Natural killer cell treated with Interleukin-12 subunit alpha and Interleukin-12 subunit beta and Interleukin-15 and Interleukin-18, amount 100 ng/mL, for 72 hours (primary cell): ENCODE measurements around the gene AHSG. TPM values are rescaled to one million over a fixed set of nuclear protein-coding genes. Genes with fewer than 3 reads are reported as not detected.

Experiments
- ATAC-seq, 2 donors: fragments of 150-1000 bp; cut with Tn5 transposase in 1 of 2; sonication (Bioruptor Pico), chemical (Tn5 transposase) in 1 of 2; 2 replicates each; pipeline ENCODE4 v1.10.0; 2021
- DNase-seq: peaks from one replicate; pipeline ENCODE4 v3.0.0; 2022; ENCODE audit warnings: low spot score
- H3K27ac Mint-ChIP-seq, 2 donors: 1 replicate in 1 of 2; 2 replicates in 1 of 2; pipeline ENCODE4 v1.8.0; 2022; ENCODE audit warnings: mixed read lengths in 2 of 2, mild to moderate bottlenecking in 1 of 2, moderate library complexity in 1 of 2
- H3K27me3 Mint-ChIP-seq, 2 donors: 1 replicate in 1 of 2; 2 replicates in 1 of 2; pipeline ENCODE4 v1.8.0; 2022; ENCODE audit warnings: mixed read lengths in 2 of 2
- H3K36me3 Mint-ChIP-seq: one replicate; pipeline ENCODE4 v1.8.0; 2022; ENCODE audit warnings: mixed read lengths
- H3K4me1 Mint-ChIP-seq, 2 donors: 1 replicate in 1 of 2; 2 replicates in 1 of 2; pipeline ENCODE4 v1.8.0; 2022; ENCODE audit warnings: low read depth in 2 of 2, mixed read lengths in 2 of 2, mild to moderate bottlenecking in 1 of 2
- H3K4me3 Mint-ChIP-seq: one replicate; pipeline ENCODE4 v1.8.0; 2022; ENCODE audit warnings: mixed read lengths
- H3K9me3 Mint-ChIP-seq: 2 replicates; pipeline ENCODE4 v1.8.0; 2022; ENCODE audit warnings: mixed read lengths
- total RNA-seq, 2 donors: library from RNA; stranded (reverse); gene quantifications; one replicate each; pipeline ENCODE4 v1.2.3, GENCODE V29; 2022

Gene AHSG
- total RNA-seq, 2 donors from 2014 or later, result not detected

- ATAC-seq (no peak), DNase-seq (no peak)
- no peaks in the 10 kb centered on the region for H3K9me3 Mint-ChIP-seq
- H3K27ac Mint-ChIP-seq, result no peak overlapping the region
- no peaks in the 10 kb centered on the region for H3K4me1 Mint-ChIP-seq
- H3K4me3 Mint-ChIP-seq, result no peak overlapping the region
- H3K36me3 Mint-ChIP-seq, result no peaks in the 10 kb centered on the region
- H3K27me3 Mint-ChIP-seq, result peaks cover 5 to 7% of the 10 kb centered on the region in 2 donors
Measured at GRCh38 chr3:186599142-186599784, 13.6 kb upstream of the AHSG start.

GRCh38 chr3:186599785-186600166 lies 13.1 kb upstream of the AHSG start:
- H3K4me3 Mint-ChIP-seq, result no peak overlapping the region
- no peaks in the 10 kb centered on the region for H3K4me1 Mint-ChIP-seq
- H3K27me3 Mint-ChIP-seq, result peaks cover 9% of the 10 kb centered on the region in 2 donors
- DNase-seq (no peak), ATAC-seq (no peak)
- H3K36me3 Mint-ChIP-seq, result no peaks in the 10 kb centered on the region
- no peaks in the 10 kb centered on the region for H3K9me3 Mint-ChIP-seq
- no peak overlapping the region for H3K27ac Mint-ChIP-seq

- H3K27me3 Mint-ChIP-seq, result peaks cover 9 to 12% of the 10 kb centered on the region in 2 donors
- H3K4me1 Mint-ChIP-seq, result no peaks in the 10 kb centered on the region
- ATAC-seq (no peak), DNase-seq (no peak)
- H3K27ac Mint-ChIP-seq, result no peak overlapping the region
- no peaks in the 10 kb centered on the region for H3K9me3 Mint-ChIP-seq
- no peak overlapping the region for H3K4me3 Mint-ChIP-seq
- H3K36me3 Mint-ChIP-seq, result no peaks in the 10 kb centered on the region
Measured at GRCh38 chr3:186600896-186601295, 12.0 kb upstream of the AHSG start.

- no peak for ATAC-seq
- Mint-ChIP-seq H3K27ac (no peak overlapping the region), H3K27me3 (peaks cover 6 to 12% of the 10 kb centered on the region in 2 donors), H3K36me3 (no peaks in the 10 kb centered on the region), H3K4me1 (no peaks in the 10 kb centered on the region), H3K4me3 (no peak overlapping the region), H3K9me3 (no peaks in the 10 kb centered on the region)
- no peak for DNase-seq
Measured at GRCh38 chr3:186603159-186603558, 9.7 kb upstream of the AHSG start.

GRCh38 chr3:186605078-186605477 lies 7.8 kb upstream of the AHSG start:
- Mint-ChIP-seq H3K4me1 (no peaks in the 10 kb centered on the region), H3K9me3 (no peaks in the 10 kb centered on the region), H3K27me3 (peaks cover 6 to 12% of the 10 kb centered on the region in 2 donors), H3K4me3 (no peak overlapping the region), H3K27ac (no peak overlapping the region), H3K36me3 (no peaks in the 10 kb centered on the region)
- ATAC-seq (no peak), DNase-seq (no peak)

- no peak for DNase-seq
- Mint-ChIP-seq H3K4me1 (no peaks in the 10 kb centered on the region), H3K4me3 (no peak overlapping the region), H3K27ac (no peak overlapping the region), H3K27me3 (peaks cover 6 to 12% of the 10 kb centered on the region in 2 donors), H3K36me3 (no peaks in the 10 kb centered on the region), H3K9me3 (no peaks in the 10 kb centered on the region)
- no peak for ATAC-seq
Measured at GRCh38 chr3:186605561-186606545, 7.0 kb upstream of the AHSG start.

GRCh38 chr3:186608624-186609215 lies 4.1 kb upstream of the AHSG start:
- H3K27ac Mint-ChIP-seq, result no peak overlapping the region
- no peaks in the 10 kb centered on the region for H3K9me3 Mint-ChIP-seq
- H3K4me3 Mint-ChIP-seq, result no peak overlapping the region
- no peak for DNase-seq
- ATAC-seq, result no peak
- no peaks in the 10 kb centered on the region for H3K4me1 Mint-ChIP-seq
- H3K27me3 Mint-ChIP-seq, result peaks cover 21 to 24% of the 10 kb centered on the region in 2 donors
- H3K36me3 Mint-ChIP-seq, result no peaks in the 10 kb centered on the region

- Mint-ChIP-seq H3K27me3 (peaks cover 19 to 30% of the 10 kb centered on the region in 2 donors), H3K4me3 (no peak overlapping the region), H3K4me1 (peaks cover 1% of the 10 kb centered on the region in 2 donors), H3K27ac (no peak overlapping the region), H3K9me3 (no peaks in the 10 kb centered on the region), H3K36me3 (no peaks in the 10 kb centered on the region)
- DNase-seq (no peak), ATAC-seq (no peak)
Measured at GRCh38 chr3:186609247-186609868, 3.5 kb upstream of the AHSG start.

- Mint-ChIP-seq H3K27me3 (peaks cover 25 to 34% of the 10 kb centered on the region in 2 donors), H3K27ac (no peak overlapping the region), H3K9me3 (no peaks in the 10 kb centered on the region), H3K4me3 (no peak overlapping the region), H3K36me3 (no peaks in the 10 kb centered on the region), H3K4me1 (peaks cover 9 to 19% of the 10 kb centered on the region in 2 donors)
- DNase-seq (no peak), ATAC-seq (no peak)
Measured at GRCh38 chr3:186612065-186612464, 795 bp upstream of the AHSG start.

GRCh38 chr3:186613637-186614265 lies 891 bp downstream of the AHSG start:
- ATAC-seq (no peak), DNase-seq (no peak)
- Mint-ChIP-seq H3K27ac (no peak overlapping the region), H3K36me3 (no peaks in the 10 kb centered on the region), H3K27me3 (peaks cover 38 to 51% of the 10 kb centered on the region in 2 donors), H3K4me1 (peaks cover 12 to 26% of the 10 kb centered on the region in 2 donors), H3K9me3 (no peaks in the 10 kb centered on the region), H3K4me3 (no peak overlapping the region)

GRCh38 chr3:186614266-186614596 lies 1.4 kb downstream of the AHSG start:
- peaks cover 39 to 51% of the 10 kb centered on the region in 2 donors for H3K27me3 Mint-ChIP-seq
- DNase-seq (no peak), ATAC-seq (no peak)
- no peaks in the 10 kb centered on the region for H3K9me3 Mint-ChIP-seq
- H3K4me3 Mint-ChIP-seq, result no peak overlapping the region
- H3K4me1 Mint-ChIP-seq, result peaks cover 12 to 26% of the 10 kb centered on the region in 2 donors
- no peaks in the 10 kb centered on the region for H3K36me3 Mint-ChIP-seq
- no peak overlapping the region for H3K27ac Mint-ChIP-seq

- H3K4me3 Mint-ChIP-seq, result peak overlapping the region; percentile 8
- DNase-seq (peak; percentile 71), ATAC-seq (peak; percentile 61 to 67)
- H3K9me3 Mint-ChIP-seq, result no peaks in the 10 kb centered on the region
- H3K27me3 Mint-ChIP-seq, result peaks cover 39 to 51% of the 10 kb centered on the region in 2 donors
- no peak overlapping the region for H3K27ac Mint-ChIP-seq
- no peaks in the 10 kb centered on the region for H3K36me3 Mint-ChIP-seq
- peaks cover 12 to 26% of the 10 kb centered on the region in 2 donors for H3K4me1 Mint-ChIP-seq
Measured at GRCh38 chr3:186614597-186615483, 2.0 kb downstream of the AHSG start.

- ATAC-seq, result no peak
- H3K4me3 Mint-ChIP-seq, result peak overlapping the region; percentile 15
- H3K27me3 Mint-ChIP-seq, result peaks cover 41 to 51% of the 10 kb centered on the region in 2 donors
- no peaks in the 10 kb centered on the region for H3K9me3 Mint-ChIP-seq
- H3K36me3 Mint-ChIP-seq, result no peaks in the 10 kb centered on the region
- no peak for DNase-seq
- H3K4me1 Mint-ChIP-seq, result peaks cover 12 to 26% of the 10 kb centered on the region in 2 donors
- H3K27ac Mint-ChIP-seq, result no peak overlapping the region
Measured at GRCh38 chr3:186616299-186616617, 3.4 kb downstream of the AHSG start.
